Panc1 (cell line): Measurements from ENCODE around the gene HES4. TPM values are rescaled to one million over a fixed set of nuclear protein-coding genes. Genes with fewer than 3 reads are reported as not detected.

Source experiments
- ATAC-seq: fragments of 200-7000 bp; cut with Tn5 transposase; 2 replicates; pipeline ENCODE4 v1.9.1; 2020; ENCODE audit warnings: mild to moderate bottlenecking, moderate library complexity
- BruUV-seq: library from RNA; stranded (reverse); fragments of 400-500 nt; replicated peaks from 2 replicates; lab custom pipeline; 2021; lab: Mats Ljungman, UMichigan
- CTCF ChIA-PET: fragments of 300-600 bp; sonication (Branson Sonifier 250); formaldehyde crosslinking; loops from one replicate; lab custom pipeline; 2022; ENCODE audit warnings: antibody characterized with exemption; lab: Charles Lee
- POLR2A ChIA-PET: fragments of 300-600 bp; sonication (Branson Sonifier 250); formaldehyde crosslinking; loops from one replicate; lab custom pipeline; 2022; ENCODE audit warnings: antibody characterized with exemption; lab: Charles Lee
- DNase-seq: peaks from one replicate; pipeline ENCODE4 v3.0.0-alpha.2; 2010; ENCODE audit warnings: low read depth, low spot score
- H3K27ac ChIP-seq: 2 replicates; pipeline ENCODE4 v1.5.1; 2011; ENCODE audit warnings: mild to moderate bottlenecking, low read length, inconsistent platforms
- H3K27me3 ChIP-seq: fragments of 200-500 bp; sonication (Bioruptor generic); 2 replicates; pipeline ENCODE4 v1.6.0; 2014; ENCODE audit warnings: low read length, inconsistent platforms; ENCODE audit not compliant: control insufficient read depth, insufficient read depth
- H3K36me3 ChIP-seq: fragments of 200-500 bp; sonication (Bioruptor generic); 2 replicates; pipeline ENCODE4 v1.5.1; 2014; ENCODE audit warnings: inconsistent platforms, mild to moderate bottlenecking, low read length, moderate library complexity; ENCODE audit not compliant: control insufficient read depth, insufficient read depth
- H3K4me1 ChIP-seq: 2 replicates; pipeline ENCODE4 v1.5.1; 2011; ENCODE audit warnings: inconsistent platforms, mild to moderate bottlenecking, low read length, moderate library complexity; ENCODE audit not compliant: control insufficient read depth, insufficient read depth
- H3K4me3 ChIP-seq, 2 experiments: 2 replicates each; pipeline ENCODE4 v1.5.1; 2011 to 2012; ENCODE audit warnings: low read depth in 2 of 2, low read length in 2 of 2, mild to moderate bottlenecking in 2 of 2, inconsistent platforms in 1 of 2, moderate library complexity in 1 of 2
- H3K9me3 ChIP-seq: fragments of 200-500 bp; sonication (Bioruptor generic); 2 replicates; pipeline ENCODE4 v1.5.1; 2014; ENCODE audit warnings: low read depth, mild to moderate bottlenecking, inconsistent platforms, low read length, moderate library complexity; ENCODE audit not compliant: control insufficient read depth, insufficient read depth
- POLR2AphosphoS5 ChIP-seq: IDR thresholded peaks from 2 replicates; pipeline ENCODE4 v1.6.1; 2012; ENCODE audit warnings: mild to moderate bottlenecking, low read depth, low read length, moderate library complexity
- REST ChIP-seq, 2 experiments: IDR thresholded peaks; 2 replicates each; pipeline ENCODE4 v1.6.1; 2011 to 2012; ENCODE audit warnings: low read depth in 2 of 2, control low read depth in 1 of 2, low read length in 1 of 2, mild to moderate bottlenecking in 1 of 2, moderate library complexity in 1 of 2; ENCODE audit not compliant: insufficient read depth in 1 of 2
- SIN3A ChIP-seq: IDR thresholded peaks from 2 replicates; pipeline ENCODE4 v1.6.1; 2012; ENCODE audit warnings: low read depth, mild to moderate bottlenecking, low read length, moderate library complexity, borderline replicate concordance; ENCODE audit not compliant: insufficient read depth
- TCF7L2 ChIP-seq: IDR thresholded peaks from 2 replicates; pipeline ENCODE4 v1.6.1; 2011; ENCODE audit warnings: mild to moderate bottlenecking, low read depth, low read length, inconsistent platforms
- in situ Hi-C: cut with HindIII; loops from 2 replicates; pipeline ENCODE4 v1.10.0; 2016; ENCODE audit warnings: low sequenced_read_pairs, low pct_unique_long_range_greater_than_20kb
- intact Hi-C: fragments of 100-400 bp; cut with micrococcal nuclease; formaldehyde crosslinking; loops from one replicate; pipeline ENCODE4 v1.10.0; 2022; ENCODE audit not compliant: unreplicated experiment
- total RNA-seq: library from RNA; stranded (reverse); gene quantifications from one replicate; pipeline ENCODE4 v1.2.1, GENCODE V29; 2021; ENCODE audit not compliant: unreplicated experiment
- TF ChIP-seq, protein P1 (sequence below): fragments of 450-650 bp; IDR thresholded peaks from 2 replicates; pipeline ENCODE4 v1.5.1; 2017; ENCODE audit warnings: mild to moderate bottlenecking

The HES4 gene
- total RNA-seq, 1 experiment from 2014 or later = 74.2 TPM

DNA sequence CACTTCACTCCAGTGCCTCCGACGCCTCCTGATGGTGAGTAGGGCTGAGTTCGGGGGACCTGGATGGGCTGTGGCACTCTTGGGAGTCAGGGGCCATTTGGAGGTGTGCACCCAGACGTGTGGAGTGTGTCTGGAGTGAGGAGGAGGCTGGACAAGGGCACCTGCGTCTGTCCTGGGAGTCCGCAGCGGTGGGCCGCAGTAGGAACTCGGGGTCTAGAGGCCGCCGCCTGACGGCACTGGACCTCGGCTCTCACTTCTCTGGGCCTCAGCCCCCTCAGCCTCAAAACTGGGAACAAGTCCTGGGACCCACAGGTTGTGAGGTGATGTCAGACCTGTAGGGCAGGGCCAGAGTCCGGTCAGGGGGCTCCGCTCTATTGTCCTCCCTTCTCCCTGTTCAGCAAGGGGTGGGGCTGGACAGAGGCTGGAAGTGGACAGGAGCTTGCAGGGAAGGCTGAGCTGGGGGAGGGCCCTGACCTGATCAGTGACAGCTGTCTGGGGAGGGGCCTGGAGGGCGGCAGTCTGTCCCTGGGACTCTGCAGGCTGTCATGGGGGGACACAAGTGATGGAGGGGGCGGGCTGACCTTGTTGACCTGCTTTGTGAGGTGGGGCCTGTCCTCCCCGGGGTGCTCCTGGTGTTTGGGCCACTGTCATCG is 35.5 kb upstream of the HES4 start:
- Histone ChIP-seq H3K36me3 (no peaks in the 10 kb centered on the region), H3K4me3 (no peak overlapping the region), H3K27ac (no peak overlapping the region), H3K27me3 (no peaks in the 10 kb centered on the region), H3K4me1 (peaks cover 8% of the 10 kb centered on the region; the same call in 1 of the 2 replicates), H3K9me3 (no peaks in the 10 kb centered on the region)
- ChIA-PET POLR2A (no interaction called here), CTCF (no interaction called here)
- no peak for DNase-seq
- in situ Hi-C loops (no loop called here), intact Hi-C loops (no loop called here)
- no peak for TF ChIP-seq REST (IDR thresholded peaks at IDR 0.05; ENCODE audit: insufficient read depth in 1 of 2, low read depth in 2 of 2, low read length in 1 of 2)
- no peak for ATAC-seq
- BruUV-seq = no TSS peak

DNA sequence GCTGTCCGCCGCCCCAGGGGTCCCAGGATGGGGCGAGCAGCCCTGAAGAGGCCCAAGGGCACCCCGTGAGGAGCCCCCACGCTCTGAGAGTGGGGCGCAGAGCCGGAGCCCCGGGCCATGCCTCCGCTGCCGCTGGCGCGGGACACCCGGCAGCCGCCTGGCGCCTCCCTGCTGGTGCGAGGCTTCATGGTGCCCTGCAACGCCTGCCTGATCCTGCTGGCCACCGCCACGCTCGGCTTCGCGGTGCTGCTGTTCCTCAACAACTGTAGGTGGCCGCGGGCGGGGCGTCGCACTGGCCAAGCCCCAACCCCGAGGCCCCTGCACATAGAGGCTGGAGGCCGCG is 34.5 kb upstream of the HES4 start:
- BruUV-seq = no TSS peak
- intact Hi-C loops (no loop called here), in situ Hi-C loops (no loop called here)
- DNase-seq (no peak), ATAC-seq (no peak)
- ChIA-PET CTCF (no interaction called here), POLR2A (no interaction called here)
- no peak for TF ChIP-seq SIN3A
- TF ChIP-seq POLR2AphosphoS5 = no peak
- no peak for TF ChIP-seq TCF7L2
- TF ChIP-seq, protein P1, sequence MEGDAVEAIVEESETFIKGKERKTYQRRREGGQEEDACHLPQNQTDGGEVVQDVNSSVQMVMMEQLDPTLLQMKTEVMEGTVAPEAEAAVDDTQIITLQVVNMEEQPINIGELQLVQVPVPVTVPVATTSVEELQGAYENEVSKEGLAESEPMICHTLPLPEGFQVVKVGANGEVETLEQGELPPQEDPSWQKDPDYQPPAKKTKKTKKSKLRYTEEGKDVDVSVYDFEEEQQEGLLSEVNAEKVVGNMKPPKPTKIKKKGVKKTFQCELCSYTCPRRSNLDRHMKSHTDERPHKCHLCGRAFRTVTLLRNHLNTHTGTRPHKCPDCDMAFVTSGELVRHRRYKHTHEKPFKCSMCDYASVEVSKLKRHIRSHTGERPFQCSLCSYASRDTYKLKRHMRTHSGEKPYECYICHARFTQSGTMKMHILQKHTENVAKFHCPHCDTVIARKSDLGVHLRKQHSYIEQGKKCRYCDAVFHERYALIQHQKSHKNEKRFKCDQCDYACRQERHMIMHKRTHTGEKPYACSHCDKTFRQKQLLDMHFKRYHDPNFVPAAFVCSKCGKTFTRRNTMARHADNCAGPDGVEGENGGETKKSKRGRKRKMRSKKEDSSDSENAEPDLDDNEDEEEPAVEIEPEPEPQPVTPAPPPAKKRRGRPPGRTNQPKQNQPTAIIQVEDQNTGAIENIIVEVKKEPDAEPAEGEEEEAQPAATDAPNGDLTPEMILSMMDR = no peak; the same call in 1 of the 2 replicates
- TF ChIP-seq REST (IDR thresholded peaks at IDR 0.05; ENCODE audit: insufficient read depth in 1 of 2, low read depth in 2 of 2, low read length in 1 of 2) = no peak
- Histone ChIP-seq H3K27me3 (no peaks in the 10 kb centered on the region), H3K4me1 (0 out of 2 replicates have a peak, but pooled peaks cover 2% of the 10 kb centered on the region), H3K4me3 (no peak overlapping the region), H3K9me3 (no peaks in the 10 kb centered on the region), H3K27ac (no peak overlapping the region), H3K36me3 (no peaks in the 10 kb centered on the region)
